NCI-H524 (cell line): Measurements from ENCODE around the gene EPB42.
A peak's percentile ranks its signal among the peaks of the same experiment; 100 is the strongest.
"Not testable (repeated sequence)": the region's sequence is repeated elsewhere in the genome, so short reads cannot be mapped to it uniquely, and the experiment has no call there.

Experiments used
- DNase-seq, 2 experiments: peaks; one replicate each; lab custom pipeline; 2025; lab: John Stamatoyannopoulos, UW

The EPB42 gene

DNA sequence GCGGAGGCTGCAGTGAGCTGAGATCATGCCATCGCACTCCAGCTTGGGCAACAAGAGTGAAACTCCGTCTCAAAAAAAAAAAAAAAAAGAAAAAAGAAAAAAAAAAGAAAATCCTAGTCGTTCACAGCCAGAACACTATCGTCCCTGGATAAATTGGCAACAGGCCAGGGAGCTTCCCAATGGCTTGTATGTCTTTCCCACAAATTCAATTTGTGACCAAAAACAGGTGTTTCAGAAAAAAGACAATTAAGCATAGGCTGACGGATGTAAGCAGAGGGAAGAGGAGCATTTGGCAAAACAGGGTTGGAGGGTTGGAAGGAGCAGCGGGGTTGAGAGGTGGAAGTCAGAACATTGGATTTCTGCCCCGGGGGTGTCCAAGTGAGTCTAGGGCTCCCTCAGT lies 8.5 kb downstream of the EPB42 start:
- no peak for DNase-seq

DNA sequence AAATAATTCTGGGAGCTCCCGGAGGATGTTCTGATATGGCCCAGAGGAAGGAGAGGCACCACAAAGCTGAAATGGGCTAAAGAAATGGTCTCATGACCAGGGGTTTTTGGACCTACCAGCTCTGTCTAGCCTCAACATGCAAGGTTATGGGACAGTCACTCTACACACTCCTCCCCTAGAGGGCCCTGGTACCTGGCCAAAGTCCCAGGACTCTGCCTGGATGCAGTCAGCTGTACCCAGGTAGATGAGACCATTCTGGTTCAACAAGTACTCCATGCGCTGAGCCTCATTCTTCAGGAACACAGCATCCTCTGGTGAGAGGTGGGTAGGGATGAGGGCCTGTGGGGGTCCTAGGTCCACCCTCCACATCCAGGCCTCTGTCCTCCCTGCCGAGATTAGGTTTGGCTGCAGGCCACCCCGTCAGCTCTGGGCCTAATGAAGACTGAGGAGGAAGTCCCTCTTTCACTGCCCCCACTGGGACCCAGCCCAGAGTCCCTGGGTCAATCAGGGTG lies 9.5 kb downstream of the EPB42 start:
- DNase-seq: no peak

DNA sequence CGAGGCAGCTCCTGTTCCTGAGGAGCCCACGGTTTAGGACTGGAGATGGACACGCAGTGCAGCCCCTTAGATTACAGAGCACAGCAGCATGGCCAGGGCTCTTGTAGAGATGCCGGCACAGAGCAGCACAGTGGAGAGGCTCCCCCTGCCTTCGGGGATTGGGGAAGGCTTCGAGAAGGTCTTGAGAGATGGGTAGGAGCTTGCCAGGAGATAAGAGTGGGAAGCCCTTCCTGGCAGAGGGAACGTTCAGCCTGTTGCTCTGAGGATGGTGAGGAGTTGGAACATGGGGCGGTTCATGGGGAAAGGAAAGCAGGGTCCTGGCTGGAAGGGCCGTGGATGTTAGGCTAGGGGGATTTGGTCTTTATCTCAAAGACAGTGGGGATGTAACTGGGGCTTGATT lies 10.0 kb downstream of the EPB42 start:
- no peak for DNase-seq

DNA sequence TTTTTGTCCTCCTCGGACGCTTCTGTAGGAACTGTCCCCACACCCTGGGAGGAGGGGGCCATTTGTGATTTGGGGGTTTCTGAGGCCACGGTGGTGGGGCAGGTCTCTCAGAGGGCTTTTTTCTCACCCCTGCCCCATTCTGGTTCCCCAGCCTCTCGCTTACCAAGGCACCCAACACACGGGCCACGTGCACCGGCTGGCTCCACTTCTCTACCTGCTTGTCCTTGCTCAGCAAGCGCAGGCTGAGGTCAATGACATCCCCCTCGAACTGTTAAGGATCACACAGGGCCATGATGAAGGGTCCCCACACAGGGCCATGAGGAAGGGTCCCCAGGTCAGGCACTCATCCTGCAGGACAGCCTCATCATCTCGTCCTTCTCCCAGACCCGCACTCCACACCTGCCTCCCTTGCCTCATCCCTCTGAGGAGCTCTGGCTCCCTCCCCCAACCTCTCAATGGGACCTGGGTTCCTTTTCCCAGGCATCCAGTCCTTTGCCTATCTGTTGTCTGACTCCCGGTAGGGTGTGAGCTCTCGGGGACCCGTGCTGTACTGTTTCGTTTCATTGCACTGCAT lies 10.6 kb downstream of the EPB42 start:
- DNase-seq: no peak

DNA sequence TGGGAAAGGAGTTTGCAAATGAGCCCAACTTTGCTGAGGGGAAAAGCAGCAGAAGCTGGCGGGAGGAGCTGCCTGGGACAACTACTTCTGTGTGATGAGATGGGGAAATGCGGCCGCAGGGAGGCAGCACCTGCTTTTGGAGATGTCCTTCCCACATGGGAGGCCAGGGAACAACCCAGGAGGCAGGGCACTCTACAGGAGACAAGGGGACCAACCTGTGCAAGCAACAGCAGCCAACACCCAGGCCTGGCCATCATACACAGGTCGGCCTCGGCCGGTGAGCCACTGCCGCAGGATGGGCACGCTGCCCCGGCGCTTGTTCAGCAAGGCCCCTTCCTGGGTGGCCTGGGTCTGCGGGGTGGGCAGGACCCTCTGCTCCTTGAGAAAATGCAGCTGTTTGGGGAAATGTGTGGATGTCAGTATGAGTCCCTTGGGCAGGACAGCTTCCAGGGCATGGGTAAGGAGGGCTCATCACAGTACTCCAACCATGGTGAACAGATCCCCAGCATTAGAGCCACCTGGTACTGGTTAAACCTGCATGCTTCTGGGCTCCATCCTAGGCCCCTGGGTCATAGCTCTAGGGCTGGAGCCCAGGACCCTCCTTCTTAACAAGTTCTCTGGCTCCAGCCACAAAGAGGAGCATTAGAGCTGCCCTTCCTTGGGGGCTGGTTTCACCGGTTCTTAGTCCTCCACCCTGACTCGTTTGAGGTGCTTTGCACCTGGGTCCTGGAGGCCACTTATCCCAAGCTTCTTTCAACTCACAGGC lies 11.6 kb downstream of the EPB42 start:
- no peak for DNase-seq

DNA sequence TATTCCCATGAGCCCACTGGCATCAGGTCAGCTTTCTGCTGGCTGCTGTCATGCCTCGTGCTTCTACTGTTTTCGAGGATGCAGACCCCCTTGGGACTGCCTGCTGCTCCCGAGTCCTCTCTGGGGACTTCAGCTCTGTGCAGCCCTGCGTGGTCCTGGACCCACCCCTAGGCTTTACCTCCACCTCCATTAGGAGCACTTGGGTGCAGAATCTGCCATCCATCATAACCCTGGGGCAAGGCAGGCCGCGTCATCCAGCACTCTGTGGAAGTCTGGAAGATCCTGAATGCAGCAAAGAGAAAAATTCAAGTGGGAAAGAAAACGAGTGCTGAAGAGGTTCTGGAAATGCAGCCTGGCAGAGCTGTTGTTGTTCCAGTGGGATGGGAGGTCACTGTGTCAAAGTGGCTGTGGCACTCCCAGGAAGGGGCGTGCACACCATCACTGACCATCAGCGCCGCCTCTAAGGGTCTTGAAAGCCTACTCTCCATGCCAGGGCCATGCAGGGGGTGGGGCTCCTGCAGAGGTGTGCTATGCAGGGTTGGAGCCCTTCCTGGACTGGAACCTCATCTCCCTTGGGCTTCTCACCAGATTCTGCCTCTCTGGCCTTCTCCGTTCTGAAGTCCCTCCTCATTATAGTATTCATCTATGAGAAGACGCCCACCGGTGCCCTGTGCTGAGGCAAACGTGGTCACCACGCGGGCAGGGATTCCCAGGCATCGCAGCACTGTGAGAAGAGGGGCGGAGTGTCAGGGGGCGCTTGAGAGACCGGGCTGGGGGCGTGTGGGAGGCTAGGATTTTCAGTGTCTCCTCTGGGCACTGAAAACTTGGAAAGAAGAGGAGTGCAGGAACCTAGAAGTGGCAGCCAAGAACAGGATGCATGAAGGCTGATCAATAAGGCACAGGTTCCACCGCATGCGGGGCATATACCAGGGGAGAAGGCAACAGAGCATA lies 12.5 kb downstream of the EPB42 start:
- no peak for DNase-seq

DNA sequence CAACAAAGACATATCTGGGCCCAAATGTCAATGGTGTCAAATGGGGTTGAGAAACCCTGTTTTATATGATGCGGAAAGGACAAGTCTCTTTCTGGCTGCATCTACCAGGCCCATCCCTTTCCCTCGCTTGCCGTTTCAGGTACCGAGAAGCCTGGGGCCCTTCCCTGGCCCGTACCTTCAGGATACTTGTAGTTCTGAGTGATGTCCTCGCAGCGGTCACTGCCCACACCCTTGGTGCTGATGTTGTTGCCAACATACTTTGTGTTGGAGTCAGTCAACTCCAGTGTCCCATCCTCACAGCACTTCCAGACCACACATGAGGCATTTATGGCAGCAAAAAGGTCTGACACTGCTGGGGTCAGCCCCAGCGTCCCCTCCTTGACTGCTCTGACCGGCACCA lies 13.8 kb downstream of the EPB42 start:
- no peak for DNase-seq

DNA sequence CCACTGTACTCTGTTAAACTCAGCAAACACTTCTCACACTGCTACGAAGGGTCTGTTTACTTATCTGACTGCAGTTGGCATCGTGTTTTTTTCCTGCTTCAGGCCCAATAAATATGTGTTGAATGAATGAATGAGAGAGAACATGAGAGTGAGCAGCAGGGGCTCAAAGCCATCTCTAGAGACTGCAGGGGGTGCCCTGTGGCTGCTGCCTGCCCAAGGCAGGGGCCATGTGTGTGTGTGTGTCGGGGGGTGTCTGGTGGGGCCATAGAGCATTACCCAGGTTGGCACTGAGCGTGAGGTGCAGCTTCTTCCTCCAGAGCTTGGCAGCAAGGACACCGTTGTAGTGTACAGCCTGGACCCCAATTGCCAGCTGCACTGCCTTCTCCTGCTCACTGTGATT lies 14.8 kb downstream of the EPB42 start:
- DNase-seq: no peak

DNA sequence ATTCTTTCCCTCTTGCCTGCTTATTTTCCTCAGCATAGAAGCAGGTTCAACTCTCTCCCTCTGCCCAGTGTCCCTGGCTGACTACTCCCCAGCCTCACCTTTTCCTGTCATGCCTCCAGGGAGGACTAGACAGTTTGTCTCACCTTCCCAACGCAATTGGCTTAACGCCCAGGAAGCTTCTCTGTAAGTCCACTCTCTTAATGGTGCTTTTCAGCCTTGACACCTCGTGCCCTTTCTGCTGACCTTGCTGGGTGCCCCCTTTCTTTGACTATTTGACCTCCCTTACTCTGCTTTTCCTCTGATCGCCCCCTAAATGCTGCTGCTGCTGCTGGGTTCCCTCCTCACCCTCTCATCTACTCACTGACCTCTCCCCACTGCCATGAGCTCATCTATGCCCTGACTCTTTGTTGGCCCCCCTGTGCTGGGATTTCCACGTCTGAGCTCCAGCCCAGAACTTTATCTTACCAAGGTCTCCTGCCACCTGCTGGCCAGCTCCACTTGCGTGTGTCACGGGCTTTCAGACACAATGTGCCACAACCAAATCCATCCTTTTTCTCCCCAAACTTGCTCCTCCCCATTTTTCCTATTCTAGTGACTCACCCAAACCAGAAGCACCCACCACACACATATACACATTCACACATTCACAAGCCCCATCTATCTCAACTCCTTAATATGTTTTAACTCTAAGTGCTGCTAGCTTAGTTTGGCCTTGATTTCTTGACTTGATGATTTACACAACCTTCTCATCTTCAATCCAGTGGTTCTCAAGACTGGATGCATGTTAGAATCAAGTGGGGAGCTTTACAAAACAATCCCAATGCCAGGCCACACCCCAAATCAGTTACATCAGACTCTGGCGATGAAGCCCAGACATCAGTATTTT lies 16.6 kb downstream of the EPB42 start:
- DNase-seq: peak in 1 of 2 experiments; percentile 42

GRCh38 chr15:43199945-43200488 lies 20.8 kb downstream of the EPB42 start:
- DNase-seq: no peak

GRCh38 chr15:43198992-43199391 lies 21.8 kb downstream of the EPB42 start:
- DNase-seq: no peak

GRCh38 chr15:43198556-43198955 lies 22.3 kb downstream of the EPB42 start:
- DNase-seq: not testable (repeated sequence)

DNA sequence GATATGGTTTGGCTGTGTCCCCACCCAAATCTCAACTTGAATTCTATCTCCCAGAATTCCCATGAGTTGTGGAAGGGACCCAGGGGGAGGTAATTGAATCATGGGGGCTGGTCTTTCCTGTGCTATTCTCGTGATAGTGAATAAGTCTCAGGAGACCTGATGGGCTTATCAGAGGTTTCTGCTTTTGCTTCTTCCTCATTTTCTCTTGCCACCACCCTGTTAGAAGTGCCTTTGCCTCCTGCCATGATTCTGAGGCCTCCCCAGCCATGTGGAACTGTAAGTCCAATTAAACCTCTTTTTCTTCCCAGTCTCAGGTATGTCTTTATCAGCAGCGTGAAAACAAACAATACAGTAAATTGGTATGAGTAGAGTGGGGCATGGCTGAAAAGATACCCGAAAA lies 23.0 kb downstream of the EPB42 start:
- DNase-seq: not testable (repeated sequence)

DNA sequence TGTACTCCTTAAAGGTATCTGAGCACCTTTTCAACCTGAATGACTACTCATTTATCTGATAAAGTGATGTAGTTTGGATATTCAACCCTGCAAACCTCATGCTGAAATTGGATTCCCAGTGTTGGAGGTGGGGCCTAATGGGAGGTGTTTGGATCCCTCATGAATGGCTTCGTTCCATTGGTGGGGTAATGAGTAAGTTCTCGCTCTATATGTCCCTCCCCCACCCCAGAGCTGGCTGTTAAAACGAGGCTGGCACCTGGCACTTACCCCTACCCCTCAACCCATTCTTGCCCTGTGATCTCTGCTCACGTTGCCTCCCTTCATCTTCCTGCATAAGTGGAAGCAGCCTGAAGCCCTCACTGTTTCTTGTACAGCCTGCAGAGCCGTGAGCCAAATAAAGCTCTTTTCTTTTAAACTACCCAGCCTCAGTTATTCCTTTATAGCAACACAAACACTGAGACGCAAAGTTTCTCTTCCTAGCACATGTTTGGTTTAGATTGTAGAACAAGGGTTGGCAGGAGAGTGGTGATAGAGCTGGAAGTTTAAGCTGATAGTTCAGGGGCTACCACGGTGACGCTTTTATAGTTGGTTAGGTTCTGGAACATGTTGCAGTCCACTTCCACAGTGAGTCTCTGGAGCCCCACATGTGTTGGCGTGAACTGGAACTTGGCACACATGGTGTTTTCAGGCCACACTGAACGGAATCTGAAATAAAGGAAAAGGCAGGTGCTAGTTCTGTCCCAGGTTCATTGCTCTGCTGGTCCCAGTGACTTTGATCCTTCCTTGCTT lies 23.9 kb downstream of the EPB42 start:
- DNase-seq: no peak

GRCh38 chr15:43194795-43195194 lies 26.0 kb downstream of the EPB42 start:
- no peak for DNase-seq

GRCh38 chr15:43193710-43194109 lies 27.1 kb downstream of the EPB42 start:
- no peak for DNase-seq

DNA sequence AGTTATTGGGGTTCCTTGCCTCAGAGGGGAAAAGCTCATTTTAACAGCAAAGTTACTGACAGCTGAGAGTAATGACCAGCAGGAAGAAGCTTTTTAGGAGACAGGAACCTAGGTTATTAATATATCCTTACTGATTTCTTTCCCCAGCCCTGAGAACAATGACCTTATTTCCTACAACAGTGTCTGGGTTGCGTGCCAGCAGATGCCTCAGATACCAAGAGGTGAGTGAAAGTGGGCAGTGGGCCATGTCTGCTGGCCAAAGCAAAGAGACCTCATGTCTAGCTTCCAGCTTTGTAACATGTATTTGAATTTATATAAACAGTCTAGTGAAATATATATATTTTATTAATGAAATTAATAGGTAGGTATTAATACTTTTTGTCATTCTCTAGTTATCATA lies 30.6 kb downstream of the EPB42 start:
- DNase-seq: no peak

- DNase-seq: no peak
Measured at GRCh38 chr15:43189296-43189695, 31.5 kb downstream of the EPB42 start.

- DNase-seq: peak in 1 of 2 experiments; percentile 50
Measured at GRCh38 chr15:43187544-43188155, 33.2 kb downstream of the EPB42 start.

DNA sequence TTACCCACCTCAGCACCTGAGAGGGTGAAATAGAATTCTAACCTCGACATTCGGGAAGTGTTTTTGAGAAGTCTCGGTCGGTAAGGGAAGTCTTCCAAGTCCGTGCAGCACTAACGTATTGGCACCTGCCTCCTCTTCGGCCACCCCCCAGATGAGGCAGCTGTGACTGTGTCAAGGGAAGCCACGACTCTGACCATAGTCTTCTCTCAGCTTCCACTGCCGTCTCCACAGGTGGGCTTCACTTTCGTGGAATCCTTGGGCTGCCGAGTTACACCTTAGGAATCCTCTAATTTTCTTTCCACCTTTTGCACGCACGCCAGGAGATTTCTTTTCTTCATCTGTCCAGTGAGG lies 34.8 kb downstream of the EPB42 start:
- DNase-seq: peak in 1 of 2 experiments; percentile 55
